GM19438 (cell line): ENCODE measurements around the gene ITGB3.
"Not testable (repeated sequence)": the region's sequence is repeated elsewhere in the genome, so short reads cannot be mapped to it uniquely, and the experiment has no call there.

Source experiments
- ATAC-seq: cut with Tn5 transposase; IDR thresholded peaks from one replicate; pipeline ENCODE4 v1.9.1; 2021; ENCODE audit warnings: low read depth; ENCODE audit not compliant: unreplicated experiment

The ITGB3 gene

DNA sequence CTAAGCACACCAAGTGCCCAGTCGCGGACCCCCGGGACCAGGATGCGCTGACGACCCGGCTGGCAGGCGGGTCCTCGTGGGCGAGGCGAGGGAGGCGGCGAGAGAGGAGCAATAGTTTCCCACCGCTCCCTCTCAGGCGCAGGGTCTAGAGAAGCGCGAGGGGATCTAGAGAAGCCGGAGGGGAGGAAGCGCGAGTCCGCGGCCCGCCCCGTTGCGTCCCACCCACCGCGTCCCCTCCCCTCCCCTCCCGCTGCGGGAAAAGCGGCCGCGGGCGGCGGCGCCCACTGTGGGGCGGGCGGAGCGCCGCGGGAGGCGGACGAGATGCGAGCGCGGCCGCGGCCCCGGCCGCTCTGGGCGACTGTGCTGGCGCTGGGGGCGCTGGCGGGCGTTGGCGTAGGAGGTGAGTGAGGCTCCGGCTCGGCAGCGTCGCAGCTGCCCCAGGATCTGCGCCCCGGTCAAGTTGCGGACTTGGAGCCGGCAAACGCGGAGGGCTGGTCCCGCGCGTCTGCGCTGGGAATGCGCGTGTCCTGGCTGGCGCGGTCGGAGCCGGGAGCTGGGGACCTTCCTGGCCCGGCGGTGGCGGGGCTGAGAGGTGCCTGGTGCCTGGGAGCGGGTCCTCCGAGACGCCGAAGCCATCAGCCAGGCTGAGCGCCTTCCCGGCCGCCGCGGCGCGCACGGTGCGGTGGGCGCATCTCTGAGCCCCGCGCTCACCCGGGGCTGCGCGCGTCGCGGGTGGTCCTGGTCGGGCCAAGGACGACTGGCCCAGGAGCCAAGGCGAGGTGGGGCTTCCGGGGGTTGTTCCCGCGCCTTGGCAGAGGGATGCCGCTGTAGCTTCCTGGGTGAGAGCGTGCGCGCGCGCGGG is at the start of gene ITGB3:
ITGB3 (plus strand) TSS at position 287 of the 862 bp plus-strand sequence; CDS start at position 322, 35 bp downstream.
- ATAC-seq, result peak; percentile 76

DNA sequence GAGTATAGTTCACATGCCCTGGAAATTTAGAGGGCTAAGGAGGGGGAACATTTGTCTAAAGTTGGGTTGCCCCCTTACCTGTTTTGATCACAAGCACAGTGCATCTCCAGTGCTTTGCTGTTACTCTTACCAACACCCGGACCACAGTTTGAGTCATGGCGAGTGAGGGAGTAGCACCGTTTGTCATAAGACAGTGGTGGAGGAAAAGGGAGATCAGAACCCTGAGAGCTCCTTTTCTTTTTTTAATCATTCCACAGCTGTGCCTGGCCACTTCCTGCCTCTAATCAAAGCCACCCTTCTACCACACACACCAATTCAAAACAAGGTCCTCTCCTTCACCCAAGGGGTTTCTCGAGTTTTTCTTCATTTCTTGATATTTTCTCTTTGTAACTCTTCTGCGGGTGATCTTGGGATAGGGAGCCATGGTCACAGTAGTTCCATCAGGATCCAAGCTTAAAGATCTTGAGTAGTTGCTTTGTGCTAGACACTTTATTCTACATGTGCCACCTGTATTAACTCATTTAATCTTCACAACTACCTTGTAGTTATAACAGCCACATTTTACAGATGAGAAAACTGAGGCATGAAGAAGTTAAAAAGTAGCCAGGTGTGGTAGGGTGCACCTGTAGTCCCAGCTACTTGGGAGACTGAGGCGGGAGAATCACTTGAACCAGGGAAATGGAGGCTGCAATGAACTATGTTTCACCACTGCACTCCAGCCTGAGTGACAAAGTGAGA is 49.5 kb upstream of the ITGB3 start:
- ATAC-seq, result no peak

DNA sequence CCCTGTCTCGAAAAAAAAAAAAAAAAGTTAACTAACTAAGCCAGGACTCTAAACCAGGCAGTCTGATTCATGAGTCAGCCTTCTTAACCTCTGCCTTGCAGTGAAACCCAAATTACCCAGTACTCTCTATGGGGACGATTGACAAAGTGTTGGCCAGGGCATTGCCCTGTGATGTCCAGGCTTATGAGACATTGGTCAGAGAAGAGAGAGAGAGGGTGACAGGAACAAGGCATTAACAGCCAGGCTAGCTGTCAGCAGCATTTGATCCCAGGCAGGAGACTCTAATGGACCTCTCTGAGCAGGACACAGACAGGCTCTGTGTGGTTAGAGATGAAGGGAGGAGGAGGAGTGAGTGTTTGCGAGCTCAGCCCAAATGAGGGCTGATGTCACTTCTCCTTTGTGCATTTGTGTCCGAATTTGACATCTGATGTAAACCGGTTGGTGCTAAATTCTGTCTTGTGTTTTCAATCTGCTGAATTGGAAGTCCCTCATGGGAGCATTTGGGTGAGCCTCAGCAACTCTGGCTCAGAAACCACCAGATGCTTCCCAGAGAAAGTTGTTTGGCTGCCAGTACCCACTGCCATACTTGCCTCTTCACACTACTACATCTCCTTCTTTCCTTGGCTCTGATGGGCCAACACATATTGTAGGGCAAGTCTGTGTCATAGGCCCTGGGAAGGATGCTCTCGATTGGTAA is 48.8 kb upstream of the ITGB3 start:
- ATAC-seq, result no peak

DNA sequence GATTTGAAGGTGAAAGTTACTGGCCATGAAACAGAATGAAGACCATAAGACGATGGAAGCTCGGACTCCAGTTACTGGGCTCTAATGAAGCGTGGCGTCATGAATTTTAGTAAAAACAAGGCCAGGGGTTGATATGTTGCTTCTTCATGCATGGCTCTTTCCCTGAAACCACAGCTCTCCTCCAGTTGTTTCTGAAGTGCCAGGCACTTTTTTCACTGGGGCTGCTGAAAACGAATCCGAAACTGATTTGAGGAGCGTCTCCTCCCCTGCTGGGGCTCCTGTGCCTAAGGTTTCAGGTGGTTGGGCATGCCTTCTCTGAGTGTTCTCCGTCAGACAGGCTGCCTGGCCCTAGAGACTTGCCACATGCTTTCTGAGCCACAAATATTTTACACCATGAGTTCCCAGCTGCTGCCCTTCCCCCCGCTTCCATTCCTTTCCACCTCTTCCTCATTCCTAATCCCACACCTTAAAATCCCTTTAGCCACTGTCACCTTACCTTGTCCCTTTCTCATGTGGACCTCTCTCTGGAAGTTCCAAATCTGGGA is 48.1 kb upstream of the ITGB3 start:
- ATAC-seq, result no peak

DNA sequence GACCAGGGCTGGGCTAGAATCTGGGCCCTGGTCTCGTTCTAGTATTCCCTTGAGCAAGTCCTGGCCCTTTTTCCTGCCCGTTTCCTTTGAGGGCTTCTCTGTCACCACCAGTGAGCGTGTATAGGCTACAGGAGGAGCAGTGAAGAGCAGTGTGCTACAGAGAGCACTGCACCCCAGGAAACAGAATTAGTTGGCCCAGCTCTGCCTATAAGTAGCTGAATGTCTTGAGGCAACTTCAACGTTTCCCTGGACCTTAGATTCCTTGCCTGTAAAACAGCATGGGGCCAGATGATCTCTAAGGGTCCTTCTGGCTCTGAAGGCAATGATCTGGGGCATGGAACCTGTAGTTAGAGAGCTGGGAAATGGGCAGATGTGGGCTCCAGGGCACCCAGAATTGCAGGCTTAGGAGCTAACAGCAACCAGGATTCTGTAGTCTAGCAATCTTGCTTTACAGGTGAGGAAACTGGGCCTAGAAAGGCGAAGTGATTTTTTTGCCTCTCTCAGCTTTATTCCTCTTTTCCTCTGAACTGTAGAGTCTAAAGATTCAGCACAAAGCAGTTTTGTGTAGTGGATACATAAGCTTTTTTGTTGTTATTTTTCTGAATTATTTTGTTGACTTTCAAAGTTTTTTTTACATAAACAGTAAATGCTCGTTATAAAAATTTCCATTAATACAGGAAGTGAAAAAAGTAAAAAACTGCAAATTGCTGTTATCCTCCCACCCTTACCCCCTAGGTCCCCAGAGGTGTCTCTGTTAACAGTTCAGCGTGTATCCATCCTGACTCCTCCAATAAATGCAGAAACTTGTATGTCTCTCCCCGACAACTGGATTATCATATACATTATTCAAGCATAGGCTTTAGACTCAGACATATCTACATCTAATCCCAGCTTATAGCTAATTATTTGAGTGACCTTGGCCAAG is 46.2 kb upstream of the ITGB3 start:
- ATAC-seq, result no peak

DNA sequence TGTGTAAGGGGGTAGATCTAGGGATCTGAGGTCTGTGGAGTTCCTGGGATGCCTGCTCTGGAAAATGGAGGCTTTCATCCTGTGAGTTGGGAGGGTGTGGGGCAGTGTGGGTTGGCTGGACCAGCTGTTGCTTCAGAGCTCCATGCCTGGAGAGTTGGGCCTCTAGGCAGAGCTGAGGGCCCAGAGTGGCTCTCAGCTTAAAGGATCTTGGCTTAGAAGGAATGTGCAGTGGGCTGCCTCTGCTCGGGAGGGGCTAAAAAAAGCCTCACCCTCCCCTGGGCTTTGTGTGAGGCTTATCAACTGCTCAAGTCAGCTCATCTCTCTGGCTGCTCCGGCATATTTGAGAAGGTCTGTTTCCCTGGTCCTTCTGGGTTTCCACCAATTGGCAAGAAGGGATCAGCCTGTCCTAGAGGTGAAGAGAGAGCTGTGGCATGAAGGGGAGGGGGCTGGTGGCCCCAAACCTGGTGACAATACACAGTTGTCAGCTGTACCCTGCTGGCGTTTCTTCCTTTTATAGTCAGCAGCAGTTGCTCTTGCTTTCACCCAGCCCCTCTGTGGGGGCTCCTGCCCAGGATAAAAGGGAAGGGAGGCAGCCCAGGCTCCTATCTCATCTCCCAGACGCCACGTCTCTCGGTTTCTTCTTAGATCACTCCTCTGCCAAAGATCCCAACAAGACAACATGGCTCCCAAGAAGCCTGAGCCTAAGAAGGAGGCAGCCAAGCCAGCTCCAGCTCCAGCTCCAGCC is 44.7 kb upstream of the ITGB3 start, which contains the start of gene MYL4:
MYL4 (plus strand) TSS at position 605 of the 745 bp plus-strand sequence; CDS start at position 680, 75 bp downstream.
- no peak for ATAC-seq

DNA sequence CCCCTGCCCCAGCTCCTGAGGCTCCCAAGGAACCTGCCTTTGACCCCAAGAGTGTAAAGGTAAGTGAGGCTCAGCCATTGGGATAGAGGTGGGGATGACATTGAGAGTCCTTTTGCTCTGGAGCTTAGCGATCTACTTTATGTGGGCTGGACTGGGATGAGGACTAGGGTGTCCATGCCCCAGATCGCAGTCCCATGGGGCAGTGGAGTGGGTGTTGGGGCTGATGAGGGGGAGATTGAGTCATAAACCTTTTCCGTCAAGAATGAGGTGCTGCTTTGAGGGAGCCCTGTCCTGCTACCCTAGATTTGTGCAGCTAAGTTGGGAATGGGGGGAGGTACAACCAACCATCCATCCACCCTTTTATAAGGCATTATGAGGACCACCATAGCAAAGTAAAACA is 44.1 kb upstream of the ITGB3 start:
- no peak for ATAC-seq

DNA sequence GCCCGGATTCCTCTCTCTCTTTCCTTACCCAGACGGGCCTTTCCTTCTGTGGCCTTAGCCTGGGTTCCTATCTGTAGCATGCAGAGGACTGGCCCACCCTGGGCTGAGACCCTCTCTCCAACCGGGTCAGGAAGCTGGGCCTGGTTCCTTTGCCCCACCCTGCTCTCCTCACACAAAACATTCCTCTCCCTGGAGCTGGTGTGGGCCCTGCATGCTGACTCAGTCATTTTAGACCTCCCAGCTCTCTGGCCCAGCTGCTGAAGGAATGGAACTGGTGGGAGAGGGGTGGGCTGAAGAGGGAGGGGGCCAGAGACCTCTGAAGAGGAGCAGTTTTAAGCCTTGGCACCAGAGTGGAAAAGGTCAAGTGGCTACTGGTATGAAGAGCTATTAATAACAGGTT is 43.5 kb upstream of the ITGB3 start:
- ATAC-seq, result no peak

DNA sequence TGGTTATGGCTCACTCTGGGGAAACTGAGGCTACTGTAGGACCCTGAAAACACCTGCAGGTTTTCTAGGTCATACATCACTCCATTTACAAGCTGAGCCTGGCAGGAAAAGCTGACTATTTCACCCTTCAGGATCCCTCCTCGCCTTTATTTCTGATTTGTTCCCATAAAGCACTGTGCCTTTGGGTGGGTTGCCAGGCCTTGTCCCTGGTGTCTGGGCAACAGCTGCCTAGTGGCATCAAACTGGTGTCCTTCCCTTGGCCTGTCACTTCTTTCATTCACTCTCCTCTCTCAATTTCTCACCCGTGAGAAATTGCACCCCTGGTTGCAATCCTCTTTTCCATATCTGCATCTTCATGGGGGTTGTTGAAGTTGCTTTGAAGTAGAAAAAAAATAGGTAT is 42.8 kb upstream of the ITGB3 start:
- ATAC-seq, result no peak

DNA sequence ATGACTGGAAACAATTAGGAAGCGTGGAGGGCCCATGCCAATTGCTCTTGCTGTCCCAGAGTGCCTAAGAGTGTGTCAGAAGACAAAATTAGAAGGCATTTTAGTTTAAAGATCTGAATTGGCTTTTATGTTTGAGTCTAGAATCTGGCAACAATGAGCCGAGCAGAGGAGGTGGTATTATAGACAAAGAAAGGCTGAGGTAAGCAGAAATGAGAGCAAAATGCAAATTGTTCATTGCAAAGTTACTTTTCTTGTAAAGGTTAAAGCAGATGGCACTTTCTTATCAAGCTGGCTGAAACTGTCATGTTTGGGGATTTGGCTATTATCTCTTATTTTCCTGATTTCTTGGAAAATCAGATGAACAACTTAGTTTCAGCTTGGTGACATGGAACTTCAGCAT is 41.2 kb upstream of the ITGB3 start:
- no peak for ATAC-seq

DNA sequence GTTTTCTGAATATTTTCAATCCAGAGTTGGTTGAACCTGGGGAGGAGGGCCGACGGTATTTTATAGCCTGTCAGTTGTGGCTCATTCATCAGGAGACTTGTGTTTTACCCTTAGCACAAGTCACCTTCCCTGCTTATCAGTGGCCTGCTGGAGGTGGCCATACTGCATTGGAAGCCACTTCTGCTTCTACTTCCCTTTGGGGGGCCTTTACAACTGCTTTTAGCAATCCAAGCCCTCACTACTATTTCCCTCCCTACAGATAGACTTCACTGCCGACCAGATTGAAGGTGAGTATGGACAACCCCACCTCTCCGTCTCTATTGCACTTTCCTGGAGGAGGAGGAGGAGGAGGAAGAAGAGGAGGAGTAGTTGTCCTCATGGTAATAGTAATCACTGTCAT is 40.1 kb upstream of the ITGB3 start:
- ATAC-seq, result no peak

DNA sequence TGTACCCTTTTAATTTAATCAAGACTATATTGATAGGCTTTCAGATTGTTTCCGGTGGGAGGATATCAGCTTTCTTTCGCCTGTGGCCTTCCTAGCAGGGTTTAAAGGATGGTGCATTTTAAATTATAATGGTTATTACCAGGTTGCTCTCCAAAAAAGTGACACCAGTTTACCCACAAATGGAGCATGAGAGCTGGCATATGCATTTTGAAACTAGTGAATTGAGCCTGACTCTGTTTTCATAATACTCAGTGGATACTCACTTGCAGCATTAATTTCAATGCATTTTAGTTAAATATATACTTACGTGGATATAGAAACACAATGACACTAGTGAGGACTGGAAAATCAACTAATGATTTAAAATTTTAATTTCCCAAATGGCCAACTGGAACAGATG is 38.7 kb upstream of the ITGB3 start:
- ATAC-seq, result no peak

DNA sequence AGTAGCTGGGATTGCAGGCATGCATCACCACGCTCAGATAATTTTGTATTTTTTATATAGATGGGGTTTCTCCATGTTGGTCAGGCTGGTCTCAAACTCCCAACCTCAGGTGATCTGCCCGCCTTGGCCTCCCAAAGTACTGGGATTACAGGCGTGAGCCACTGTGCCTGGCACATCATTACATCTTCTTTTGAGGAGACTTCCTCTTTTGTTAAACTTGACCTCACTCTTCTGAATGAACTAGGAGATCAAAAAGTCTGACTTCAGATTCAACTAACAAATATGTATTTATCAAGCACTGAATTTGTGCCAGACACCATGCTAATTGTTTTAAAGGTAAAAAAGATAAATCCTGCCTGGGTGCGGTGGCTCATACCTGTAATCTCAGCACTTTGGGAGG is 36.8 kb upstream of the ITGB3 start:
- ATAC-seq, result not testable (repeated sequence)

DNA sequence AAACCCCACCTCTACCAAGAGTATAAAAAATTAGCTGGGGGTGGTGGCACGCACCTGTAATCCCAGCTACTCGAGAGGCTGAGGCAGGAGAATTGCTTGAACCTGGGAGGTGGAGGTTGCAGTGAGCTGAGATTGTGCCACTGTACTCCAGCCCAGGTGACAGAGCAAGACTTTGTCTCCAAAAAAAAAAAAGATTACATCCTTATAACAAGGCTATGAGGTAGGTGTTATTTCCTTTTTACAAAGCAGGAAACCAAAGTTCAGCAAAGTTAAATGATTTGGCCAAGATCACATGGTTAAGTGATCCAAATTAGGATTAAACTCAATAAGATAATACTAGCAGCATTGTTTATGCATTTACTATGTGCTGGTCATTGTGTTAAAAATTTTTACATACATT is 36.3 kb upstream of the ITGB3 start:
- not testable (repeated sequence) for ATAC-seq

DNA sequence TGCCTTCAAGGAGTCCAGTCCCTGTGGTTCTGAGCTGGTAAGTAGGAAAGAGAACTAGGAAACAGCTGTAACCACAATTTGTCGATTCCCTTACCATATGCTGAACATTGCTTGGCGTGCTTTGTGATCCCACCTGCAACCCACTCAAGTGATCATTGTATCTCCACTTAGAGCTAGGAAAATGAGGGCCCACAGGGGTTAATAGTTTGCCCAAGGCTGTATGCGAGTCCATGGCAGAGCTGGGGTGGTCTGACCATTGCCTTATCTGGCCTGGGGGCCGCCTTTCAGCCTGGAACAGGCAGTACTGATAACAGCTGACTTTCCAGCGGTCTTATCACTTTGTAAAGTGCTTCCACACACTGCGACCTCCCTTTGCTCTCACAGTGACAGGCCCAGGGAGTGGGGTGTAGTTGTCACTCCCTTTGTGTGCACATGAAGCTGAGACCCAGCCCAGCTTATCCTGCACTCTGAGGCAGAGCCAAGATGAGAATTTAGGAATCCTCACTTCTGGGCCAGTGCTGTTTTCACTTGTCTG is 34.7 kb upstream of the ITGB3 start:
- no peak for ATAC-seq

DNA sequence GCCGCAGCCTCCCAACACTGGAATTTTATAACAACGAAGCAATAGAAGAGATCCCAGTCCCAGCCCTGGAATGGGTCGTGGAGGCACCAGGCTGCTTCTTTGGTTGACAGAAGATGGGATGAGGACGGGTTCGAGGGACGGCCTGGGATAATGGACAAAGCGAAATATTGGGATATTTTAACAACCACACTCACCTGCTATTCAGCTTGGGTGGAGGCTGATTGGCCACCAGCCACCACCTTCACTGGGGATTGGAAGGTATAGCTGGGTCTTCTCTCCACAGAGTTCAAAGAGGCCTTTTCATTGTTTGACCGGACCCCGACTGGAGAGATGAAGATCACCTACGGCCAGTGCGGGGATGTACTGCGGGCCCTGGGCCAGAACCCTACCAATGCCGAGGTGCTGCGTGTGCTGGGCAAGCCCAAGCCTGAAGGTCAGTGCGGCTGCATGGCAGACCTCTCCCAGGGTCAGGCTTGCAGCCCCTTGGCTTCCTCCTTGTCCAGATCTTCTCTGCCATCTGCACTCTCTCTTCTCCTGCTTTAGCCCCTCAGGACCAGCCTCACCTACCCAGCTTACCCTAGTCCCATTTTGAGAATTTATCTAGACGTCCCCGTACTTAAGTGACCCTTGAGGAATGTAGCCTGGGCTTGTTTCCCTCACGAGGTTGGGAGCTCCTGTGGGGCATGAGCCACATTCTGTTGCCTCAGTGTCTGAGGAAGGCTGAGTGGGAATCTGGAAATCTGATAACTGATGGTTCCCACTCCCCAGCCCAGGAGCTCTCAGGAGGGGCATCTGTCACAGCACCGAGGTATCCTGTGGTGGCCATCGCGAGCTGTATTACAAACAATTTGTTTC is 33.8 kb upstream of the ITGB3 start:
- ATAC-seq, result no peak

DNA sequence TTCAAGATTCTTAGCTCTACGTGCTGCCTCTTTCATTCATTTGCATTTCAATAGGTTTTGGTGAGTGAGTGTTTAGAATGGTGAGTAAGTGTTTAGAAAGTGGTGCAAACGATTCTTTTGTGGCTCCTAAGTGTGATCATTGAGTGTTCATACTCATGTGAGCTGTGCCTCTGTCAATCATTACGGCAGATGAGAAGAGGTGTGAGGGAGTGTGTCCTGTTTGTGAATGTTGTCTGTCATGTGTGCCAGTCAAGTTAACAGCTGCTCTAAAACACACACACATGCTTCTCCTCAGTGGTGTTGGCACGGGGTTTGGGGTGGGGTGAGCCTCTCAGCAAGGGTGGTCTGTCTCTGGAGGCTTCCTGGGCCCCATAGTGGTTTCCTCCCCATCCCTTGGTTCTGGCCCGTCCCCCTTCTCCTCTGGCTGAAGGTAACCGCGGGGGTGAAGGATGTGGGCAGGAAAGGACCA is 33.1 kb upstream of the ITGB3 start:
- ATAC-seq, result no peak

DNA sequence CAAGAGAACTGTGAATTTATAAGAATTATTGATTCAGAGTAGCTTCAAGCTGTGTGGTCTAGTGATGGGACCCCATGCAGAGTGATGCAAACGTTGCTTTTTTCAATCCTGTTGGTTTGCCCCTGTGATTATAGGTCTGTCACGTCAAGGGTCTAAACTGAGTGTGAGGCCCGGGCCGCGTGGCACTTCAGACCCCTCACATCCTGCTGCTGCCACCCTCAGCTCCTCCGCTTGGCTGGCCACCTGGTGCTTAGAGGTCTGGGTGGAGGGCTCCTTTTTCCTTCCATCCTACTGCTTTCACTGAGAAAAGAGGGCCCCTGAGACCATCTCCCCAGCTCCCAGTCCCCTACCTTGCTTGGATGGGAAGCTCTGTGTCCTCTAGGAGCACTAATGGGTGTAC is 32.5 kb upstream of the ITGB3 start:
- ATAC-seq, result no peak
